UCSD-AML1 (cell line): Measurements from ENCODE around the gene SUSD6.
"Not testable (repeated sequence)": the region's sequence is repeated elsewhere in the genome, so short reads cannot be mapped to it uniquely, and the experiment has no call there.

Experiments used
- DNase-seq: peaks from one replicate; lab custom pipeline; 2025; ENCODE audit not compliant: unreplicated experiment; lab: John Stamatoyannopoulos, UW

SUSD6 gene

GRCh38 chr14:69647213-69647612, 35.8 kb downstream of the SUSD6 start:
- DNase-seq: no peak

- not testable (repeated sequence) for DNase-seq
Observed at GRCh38 chr14:69647642-69648041, 36.2 kb downstream of the SUSD6 start.

GRCh38 chr14:69648480-69649451, 37.4 kb downstream of the SUSD6 start:
- DNase-seq: no peak

- DNase-seq: no peak
Observed at GRCh38 chr14:69650948-69651369, 39.6 kb downstream of the SUSD6 start.

GRCh38 chr14:69651664-69652063, 40.3 kb downstream of the SUSD6 start:
- no peak for DNase-seq

DNA sequence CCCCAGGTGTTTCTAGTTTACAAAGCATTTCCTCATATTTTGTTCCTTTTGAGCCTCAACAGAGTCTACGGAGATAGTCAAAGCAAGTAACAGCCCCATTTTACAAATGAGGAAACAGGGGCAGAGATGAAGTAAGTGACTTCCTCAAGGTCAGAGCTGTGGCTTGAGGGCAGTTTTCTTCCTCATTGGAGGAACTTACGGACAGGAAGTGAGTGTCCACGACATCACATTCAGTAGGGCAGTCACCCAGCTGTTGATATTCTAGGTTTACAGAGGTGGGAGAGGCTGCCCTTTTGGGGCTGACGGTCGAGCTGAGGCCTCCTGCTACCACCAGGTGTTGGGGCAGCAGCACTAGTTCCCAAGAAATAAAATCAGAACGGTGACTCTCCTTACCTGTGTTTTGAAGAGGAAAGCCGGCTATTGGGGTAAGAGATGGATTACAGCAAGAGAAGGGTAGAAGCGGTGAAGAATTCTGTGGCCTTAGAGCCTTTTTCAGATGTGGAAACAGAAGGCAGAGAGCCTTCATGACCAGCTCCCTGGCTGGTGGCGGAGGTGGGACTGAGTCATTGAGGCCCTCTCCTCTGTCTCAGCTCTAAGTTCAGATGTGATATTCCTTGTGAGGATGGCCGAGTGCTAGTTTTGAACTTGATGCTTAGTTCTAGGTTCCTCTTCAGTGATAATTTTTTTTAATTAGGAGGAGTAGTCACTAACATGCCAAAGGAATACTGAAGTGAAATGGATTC, 41.7 kb downstream of the SUSD6 start:
- no peak for DNase-seq

DNA sequence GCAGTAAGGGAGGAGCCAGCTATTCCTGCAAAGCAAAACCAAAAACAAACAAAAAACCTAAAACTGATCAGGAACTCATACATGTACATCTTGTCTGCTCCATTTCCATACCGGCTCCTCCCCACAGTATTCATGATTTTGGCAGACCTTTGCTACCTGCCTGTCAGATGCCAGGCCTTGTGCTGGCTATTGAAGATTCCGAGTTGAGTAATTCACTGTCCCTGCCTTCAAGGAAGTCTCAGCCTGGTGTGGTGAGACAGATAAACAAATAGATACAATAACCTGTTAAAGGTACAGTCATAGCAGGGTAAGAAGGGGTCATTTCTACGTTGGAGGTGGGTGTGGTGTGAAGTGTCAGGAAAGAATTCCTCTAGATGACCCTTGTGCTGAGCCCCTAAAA, 42.7 kb downstream of the SUSD6 start:
- no peak for DNase-seq

DNA sequence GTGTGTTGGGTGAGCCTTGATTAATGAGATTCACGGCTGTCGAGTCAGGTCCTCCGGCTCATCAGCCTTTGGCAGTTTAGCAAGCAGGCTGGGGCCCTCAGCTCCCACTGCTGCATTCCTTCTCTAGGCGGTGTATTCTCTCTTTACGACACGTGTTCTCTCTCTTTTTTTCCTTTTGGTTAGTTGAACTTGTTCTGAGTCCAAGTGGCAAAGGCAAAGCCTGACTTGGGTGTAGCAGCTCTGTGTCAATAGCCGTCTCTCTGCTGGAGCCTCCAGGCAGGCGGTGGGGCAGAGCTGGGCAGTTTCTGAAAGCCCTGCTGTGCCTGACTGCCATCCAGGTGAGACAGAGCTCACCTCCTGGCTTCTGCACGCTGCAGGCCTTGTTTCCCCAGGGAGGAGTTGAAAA, 46.6 kb downstream of the SUSD6 start:
- DNase-seq: no peak

GRCh38 chr14:69658664-69659261, 47.4 kb downstream of the SUSD6 start:
- DNase-seq: no peak

GRCh38 chr14:69660344-69661193, 49.2 kb downstream of the SUSD6 start:
- no peak for DNase-seq

DNA sequence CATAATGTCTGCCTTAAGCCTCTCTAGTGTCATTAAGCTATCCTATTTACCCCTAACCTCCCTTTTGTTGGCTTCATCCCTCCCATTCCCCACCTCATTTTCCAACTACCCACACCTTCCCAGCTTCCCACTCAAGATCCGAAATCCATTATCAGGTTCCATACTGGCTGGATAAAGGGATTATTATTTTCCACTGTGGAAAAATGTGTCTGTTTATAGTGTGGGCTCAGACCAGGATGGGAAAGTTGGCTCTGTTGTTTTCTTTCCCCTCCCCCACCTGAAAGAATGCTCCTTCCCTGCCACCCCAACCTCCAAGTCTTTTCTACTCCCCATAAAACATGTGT, 49.8 kb downstream of the SUSD6 start:
- DNase-seq: no peak

DNA sequence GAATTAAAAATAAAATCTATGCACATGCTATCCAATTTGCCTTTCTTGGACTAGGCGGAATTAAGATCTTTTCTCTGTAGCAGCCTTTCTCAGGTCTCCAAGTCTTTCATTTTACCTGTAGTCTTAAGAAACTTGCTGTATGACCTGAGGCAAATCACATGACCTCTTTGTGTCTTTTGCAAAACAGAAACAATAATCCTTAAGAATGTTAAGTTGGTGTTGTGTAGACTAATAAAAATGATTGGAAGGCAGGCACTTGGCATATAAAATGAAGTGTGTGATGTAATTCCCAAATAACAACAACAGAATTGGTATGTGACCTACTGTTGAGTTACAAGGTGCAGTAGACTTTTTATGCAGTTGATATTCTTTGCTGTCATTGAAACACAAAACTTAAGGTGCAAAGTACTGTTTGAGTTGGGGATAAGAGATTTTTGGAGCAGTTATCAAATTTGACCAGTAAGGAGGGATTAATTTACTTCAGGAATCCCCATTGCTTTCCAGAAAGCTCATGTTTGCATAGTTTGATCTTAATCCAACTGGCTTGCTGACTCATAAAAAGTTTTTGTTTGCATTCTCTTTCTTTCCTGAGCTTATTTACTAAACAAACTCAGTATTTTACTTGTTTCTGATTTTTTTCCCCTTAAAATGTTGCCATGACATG, 51.4 kb downstream of the SUSD6 start:
- no peak for DNase-seq

DNA sequence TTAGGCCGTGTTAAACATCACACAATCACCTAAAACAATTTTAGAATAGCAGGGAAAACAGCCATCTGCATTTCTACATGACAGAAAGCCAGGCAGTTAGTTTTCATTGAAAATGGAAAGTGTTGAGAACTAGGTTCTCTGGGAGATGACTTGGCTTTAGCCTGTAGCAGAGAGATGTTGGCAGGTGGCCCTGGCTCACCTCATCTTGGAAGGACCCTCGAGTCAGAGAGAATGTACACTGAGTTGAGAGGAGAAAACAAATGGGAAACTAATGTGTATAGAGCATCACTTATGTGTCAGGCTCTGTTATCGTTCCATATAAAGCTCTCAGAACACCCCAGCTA, 51.9 kb downstream of the SUSD6 start:
- no peak for DNase-seq

- no peak for DNase-seq
Observed at GRCh38 chr14:69664265-69664664, 52.9 kb downstream of the SUSD6 start.

DNA sequence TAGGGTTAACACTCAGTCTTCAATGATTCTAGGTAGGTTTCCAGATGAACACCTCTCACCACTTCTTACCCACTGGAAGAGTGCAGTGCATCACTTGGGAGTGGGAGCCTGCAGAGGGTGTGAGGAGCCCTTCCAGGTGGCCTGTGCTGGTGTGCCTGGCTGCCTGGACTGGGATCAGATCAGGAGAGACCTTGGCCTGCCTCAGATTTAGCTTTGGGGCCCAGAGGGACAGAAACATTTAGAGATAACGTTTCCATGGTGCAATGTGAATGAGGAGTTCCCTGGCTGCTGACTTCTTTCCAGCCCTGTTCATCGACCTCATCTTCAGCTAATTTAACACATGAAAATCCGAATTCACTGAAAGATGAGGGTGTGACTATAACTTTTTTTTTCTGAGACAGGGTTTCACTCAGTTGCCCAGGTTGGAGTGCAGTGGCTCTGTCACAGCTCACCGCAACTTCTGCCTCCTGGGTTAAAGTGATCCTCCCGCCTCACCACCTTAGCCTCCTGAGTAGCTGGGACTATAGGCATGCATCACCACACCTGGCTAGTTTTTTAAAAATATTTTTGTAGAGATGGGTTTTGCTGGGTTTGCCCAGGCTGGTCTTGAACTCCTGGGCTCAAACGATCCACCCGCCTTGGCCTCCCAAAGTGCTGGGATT, 53.6 kb downstream of the SUSD6 start:
- no peak for DNase-seq

GRCh38 chr14:69665631-69666030, 54.2 kb downstream of the SUSD6 start:
- no peak for DNase-seq

DNA sequence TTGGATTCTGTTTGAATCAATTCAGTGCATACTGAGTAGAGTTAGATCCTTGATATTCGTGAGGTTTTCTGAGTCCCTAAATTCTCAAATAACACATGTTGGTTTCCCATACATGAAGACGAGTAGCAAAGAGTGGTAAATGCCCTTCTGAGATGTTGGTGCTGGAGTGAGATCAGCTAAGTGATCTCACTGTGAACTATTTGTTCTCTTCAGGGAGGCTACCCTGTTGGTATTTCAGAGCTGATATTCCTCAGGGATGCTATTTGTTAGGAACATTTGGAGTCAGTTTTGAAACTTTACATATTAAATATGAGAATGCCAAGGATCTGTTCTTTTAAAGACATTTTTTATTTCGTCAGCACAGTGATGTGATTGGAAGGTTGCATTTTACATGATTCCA, 54.7 kb downstream of the SUSD6 start:
- no peak for DNase-seq

DNA sequence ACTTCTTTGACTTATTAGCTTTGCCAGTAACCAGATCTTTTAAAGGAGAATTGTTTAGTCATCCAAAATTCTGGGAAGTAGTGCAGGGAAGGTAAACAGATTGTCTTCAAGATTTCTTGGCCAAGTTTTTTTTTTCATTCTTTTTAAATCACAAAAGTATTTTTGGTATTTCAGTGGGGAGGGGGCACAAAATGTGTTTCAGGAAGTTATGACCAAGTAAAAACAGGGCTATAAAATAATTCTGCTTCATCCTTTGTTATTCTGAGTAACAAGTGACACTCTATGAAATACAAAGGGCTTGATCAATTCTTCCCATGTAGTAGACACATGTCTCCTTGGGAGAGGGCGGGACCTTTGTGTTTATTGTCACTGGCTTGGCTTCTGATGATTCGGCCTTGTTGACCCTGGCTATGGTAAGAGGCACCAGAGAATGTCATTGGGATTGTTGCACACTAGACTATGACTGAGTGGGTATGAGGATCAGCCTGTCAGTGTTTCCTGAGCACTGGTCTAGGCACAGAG, 55.4 kb downstream of the SUSD6 start:
- no peak for DNase-seq

- DNase-seq: no peak
Observed at GRCh38 chr14:69667938-69668335, 56.5 kb downstream of the SUSD6 start.

GRCh38 chr14:69669375-69669774, 58.0 kb downstream of the SUSD6 start:
- no peak for DNase-seq
